Astrocyte of the cerebellum (primary cell): ENCODE results near the gene RFC2.

Experiments used
- DNase-seq: peaks from one replicate; pipeline ENCODE4 v3.0.0-alpha.2; 2011; ENCODE audit warnings: low read depth
- H3K4me3 ChIP-seq: 2 replicates; pipeline ENCODE4 v1.5.1; 2011; ENCODE audit warnings: mild to moderate bottlenecking, low read depth, low read length, moderate library complexity
- in situ Hi-C: cut with HindIII; loops from 2 replicates; pipeline ENCODE4 v1.10.0; 2017; ENCODE audit warnings: low sequenced_read_pairs
- TF ChIP-seq, protein P1 (sequence below): IDR thresholded peaks from 2 replicates; pipeline ENCODE4 v1.5.1; 2012; ENCODE audit warnings: low read length, low read depth, moderate library complexity, mild to moderate bottlenecking; ENCODE audit errors: missing control alignments

Gene RFC2

GRCh38 chr7:74191231-74191630, 63.0 kb downstream of the RFC2 start:
- TF ChIP-seq, protein P1, sequence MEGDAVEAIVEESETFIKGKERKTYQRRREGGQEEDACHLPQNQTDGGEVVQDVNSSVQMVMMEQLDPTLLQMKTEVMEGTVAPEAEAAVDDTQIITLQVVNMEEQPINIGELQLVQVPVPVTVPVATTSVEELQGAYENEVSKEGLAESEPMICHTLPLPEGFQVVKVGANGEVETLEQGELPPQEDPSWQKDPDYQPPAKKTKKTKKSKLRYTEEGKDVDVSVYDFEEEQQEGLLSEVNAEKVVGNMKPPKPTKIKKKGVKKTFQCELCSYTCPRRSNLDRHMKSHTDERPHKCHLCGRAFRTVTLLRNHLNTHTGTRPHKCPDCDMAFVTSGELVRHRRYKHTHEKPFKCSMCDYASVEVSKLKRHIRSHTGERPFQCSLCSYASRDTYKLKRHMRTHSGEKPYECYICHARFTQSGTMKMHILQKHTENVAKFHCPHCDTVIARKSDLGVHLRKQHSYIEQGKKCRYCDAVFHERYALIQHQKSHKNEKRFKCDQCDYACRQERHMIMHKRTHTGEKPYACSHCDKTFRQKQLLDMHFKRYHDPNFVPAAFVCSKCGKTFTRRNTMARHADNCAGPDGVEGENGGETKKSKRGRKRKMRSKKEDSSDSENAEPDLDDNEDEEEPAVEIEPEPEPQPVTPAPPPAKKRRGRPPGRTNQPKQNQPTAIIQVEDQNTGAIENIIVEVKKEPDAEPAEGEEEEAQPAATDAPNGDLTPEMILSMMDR, result no peak
- no peak overlapping the region for H3K4me3 ChIP-seq
- in situ Hi-C loops, result no loop called here
- no peak for DNase-seq

DNA sequence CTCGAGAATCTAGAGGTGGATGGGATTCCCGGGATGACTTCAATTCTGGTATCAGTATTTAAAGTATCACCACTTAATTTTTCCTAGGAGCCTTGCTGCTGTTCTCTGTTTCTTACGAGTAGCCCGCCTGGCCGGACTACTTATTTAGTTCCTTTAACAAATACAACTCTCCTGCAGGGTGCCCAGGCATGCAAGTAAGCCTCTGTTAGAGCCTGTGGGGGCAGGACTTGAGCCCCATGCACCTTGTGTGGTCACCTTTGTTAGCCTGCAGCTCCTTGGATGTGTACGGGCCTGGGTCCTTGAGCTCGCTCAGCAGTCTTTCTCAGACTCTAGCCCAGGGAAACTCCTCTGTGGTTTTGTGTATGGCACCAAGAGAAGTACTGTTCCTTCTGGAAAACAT, 63.9 kb downstream of the RFC2 start:
- in situ Hi-C loops, result no loop called here
- no peak for DNase-seq
- H3K4me3 ChIP-seq, result no peak overlapping the region
- TF ChIP-seq, protein P1, result no peak

DNA sequence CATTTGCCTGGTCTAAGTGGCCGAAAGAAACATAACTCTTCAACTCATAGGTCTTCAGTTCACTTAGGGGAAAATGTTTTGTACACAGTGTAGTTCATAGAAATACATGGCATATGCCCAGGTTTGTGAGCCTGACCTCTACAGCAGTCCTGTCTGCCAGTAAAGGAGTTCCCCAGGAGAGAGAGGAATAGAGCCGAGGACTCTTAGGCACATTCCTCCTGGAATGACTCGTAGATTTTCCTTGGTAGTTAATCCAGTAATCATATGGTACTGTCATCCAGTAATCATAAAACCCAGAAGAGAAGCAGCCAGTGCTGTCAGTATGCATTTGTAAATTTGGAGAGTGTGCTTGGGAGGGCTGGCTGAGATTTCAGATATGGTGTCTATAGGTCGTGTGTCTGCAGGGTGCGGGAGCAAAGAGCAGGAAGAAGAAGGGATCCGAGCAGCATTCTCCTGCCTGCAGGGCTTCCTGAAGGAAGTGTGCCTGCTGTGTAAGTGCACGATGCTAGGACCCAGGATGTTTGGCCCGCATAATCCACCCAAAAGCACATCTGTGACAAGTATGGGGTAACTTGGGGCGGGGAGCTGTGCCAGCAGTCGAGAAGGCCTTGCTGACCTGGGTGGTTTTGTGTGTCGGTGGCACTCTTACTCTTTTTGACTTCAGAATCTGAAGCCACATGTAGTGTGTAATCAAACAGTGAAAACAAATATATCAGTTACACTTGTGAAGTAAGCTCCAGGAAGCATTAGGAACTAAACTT, 66.1 kb downstream of the RFC2 start:
- no peak for DNase-seq
- in situ Hi-C loops, result no loop called here

GRCh38 chr7:74185636-74186035, 68.6 kb downstream of the RFC2 start:
- DNase-seq, result no peak
- TF ChIP-seq, protein P1, result no peak
- in situ Hi-C loops, result no loop called here
- H3K4me3 ChIP-seq, result no peak overlapping the region

More for the DNA sequence above, 66.1 kb downstream of the RFC2 start:
- TF ChIP-seq, protein P1, result no peak
- no peak overlapping the region for H3K4me3 ChIP-seq

- H3K4me3 ChIP-seq, result no peak overlapping the region
- no peak for DNase-seq
- TF ChIP-seq, protein P1, result no peak
- in situ Hi-C loops, result no loop called here
These were observed 69.2 kb downstream of the RFC2 start for GRCh38 chr7:74185016-74185415.

DNA sequence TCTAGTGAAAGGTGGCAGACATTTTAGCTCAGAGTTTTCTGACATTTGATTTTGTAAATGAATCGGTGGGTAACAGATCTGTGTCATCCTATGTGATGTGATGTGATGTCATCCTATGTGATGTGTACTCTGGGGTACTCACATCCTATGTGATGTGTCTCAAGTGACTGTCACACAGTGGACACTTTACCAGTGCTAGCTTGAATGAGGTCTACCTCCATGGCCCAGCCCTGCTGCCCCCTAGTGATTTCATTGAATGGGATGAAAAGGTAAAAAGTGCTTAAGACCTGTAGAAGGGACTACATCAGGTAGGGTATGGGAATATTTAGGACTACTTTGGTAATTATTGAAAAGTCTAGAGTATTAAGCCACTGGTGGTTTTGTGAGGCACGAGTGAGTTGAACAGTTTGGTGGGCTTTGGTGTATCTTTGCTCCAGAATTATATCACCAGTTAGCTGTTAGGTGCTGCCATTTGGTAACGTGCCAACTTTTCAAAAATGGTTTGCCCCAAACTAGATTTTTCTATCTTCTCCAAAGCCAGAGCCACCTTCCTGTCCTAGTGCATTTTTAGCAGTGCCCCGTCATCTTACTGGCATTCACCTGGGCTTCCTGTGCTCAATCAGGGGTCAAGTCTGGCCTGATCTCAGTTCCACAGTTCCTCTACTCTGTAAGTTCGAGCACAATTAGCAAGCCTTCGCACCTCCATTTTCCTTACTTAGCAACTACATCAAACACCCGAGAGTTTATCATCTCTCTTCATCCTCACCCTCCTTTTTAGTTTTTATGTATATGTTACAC, 70.3 kb downstream of the RFC2 start:
- in situ Hi-C loops, result no loop called here
- no peak overlapping the region for H3K4me3 ChIP-seq
- DNase-seq, result no peak
- TF ChIP-seq, protein P1, result peak; percentile 37
